HG03342 (cell line): Measurements from ENCODE around the gene ZCCHC14.

Source experiments
- ATAC-seq: cut with Tn5 transposase; IDR thresholded peaks from one replicate; pipeline ENCODE4 v1.9.1; 2021; ENCODE audit warnings: mild to moderate bottlenecking, moderate library complexity; ENCODE audit not compliant: unreplicated experiment

Gene ZCCHC14

DNA sequence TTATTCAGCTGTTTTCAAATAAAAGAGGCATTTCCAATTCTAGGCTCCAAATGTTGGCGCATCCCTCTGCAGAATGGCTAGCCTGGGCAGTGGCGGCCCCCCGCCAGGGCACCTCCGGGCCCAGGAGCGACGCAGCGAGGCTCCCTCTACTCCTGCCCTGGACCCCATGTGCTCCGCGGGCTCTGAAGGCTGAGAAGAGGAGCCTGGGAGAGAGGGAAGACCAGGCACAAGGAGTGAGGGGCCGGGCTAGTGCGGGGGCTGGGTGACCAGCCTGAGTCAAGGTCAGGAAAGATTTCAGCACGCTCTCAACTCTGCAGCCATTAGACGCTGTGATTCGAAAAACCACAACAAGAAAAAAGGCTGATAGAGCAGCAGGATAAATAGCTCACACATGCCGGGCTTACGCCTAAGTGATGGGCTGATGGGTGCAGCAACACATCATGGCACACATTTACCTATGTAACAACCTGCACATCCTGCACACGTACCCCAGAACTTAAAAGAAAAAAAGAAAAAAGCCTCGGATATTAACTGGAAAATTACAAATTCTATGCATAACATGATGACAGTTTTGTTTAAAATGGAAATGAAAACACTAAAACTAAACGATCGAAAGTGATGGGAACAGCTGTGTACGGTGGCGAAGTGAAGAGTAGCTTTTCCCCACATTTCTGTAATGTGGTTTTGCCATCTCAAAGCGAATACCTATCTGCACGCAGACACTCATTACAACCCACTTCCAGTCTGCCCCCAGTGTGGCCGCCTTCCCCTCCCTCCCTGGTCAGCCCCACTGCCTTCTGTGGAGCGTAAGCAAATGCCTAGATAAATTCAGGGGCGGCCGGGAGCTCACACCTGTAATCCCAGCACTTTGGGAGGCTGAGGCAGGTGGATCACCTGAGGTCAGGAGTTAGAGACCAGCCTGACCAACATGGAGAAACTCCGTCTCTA lies 56.3 kb downstream of the ZCCHC14 start:
- no peak for ATAC-seq

DNA sequence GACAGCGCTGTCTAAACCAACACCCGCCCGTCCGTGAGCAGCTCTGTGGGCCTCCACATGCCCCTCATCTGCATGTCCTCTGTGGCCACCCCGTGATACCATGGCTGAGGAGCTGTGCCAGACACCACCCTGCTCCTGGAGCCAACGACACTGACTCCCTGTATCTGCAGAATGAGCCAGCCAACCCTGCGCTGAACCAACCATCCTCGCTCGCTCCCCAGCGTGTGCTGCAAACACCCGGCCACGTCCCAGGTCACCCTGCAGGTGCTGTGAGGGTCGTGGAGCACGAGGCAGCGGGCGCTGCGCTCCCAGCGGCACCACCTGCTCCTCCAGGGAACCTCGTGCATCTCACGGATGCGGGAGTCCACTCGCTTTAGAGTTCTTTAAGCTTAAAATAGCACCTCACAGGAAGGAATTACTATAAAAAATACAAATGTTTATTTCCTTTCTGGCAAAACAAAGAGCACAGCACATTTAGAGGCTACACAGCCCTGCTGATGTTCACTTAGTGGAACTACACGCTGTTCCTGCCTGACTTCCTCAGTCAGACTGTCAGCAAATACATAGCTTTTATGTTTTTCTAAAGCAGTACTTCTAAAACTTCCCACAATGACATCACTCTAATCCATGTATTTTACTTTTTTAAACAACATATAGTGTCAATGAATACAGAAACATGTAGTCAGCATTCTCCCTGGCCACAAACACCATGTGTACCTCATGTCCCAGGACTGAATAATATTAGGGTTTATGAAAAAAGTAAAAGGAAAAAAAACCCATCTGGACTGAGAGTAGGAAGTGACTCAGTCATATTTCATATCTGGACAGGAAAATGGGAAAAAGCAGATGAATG lies 57.2 kb downstream of the ZCCHC14 start:
- no peak for ATAC-seq

DNA sequence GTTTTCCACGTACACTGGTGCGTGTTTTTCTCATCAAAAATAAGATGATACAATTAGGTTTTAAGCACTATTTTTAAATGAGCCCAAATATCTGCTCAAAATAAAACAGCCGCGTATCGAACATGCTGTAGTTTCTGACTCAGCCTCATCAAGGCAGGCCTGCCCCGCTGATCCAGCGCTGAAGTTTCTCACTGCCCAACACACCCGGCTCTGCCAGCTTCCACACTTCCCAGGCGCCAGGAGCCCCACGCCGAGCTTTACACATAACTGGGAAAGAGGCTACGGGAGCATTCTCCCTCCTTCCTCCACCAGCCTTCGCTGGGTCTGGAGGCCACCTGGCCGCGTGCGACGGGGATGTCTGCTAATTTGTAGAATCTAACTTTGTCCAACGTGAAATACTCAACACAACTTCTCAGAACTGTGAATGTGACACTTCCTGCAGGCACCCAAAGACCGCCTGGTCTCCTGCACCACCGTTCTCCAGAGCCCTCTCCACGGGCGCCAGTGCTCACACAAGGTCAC lies 58.6 kb downstream of the ZCCHC14 start:
- no peak for ATAC-seq

DNA sequence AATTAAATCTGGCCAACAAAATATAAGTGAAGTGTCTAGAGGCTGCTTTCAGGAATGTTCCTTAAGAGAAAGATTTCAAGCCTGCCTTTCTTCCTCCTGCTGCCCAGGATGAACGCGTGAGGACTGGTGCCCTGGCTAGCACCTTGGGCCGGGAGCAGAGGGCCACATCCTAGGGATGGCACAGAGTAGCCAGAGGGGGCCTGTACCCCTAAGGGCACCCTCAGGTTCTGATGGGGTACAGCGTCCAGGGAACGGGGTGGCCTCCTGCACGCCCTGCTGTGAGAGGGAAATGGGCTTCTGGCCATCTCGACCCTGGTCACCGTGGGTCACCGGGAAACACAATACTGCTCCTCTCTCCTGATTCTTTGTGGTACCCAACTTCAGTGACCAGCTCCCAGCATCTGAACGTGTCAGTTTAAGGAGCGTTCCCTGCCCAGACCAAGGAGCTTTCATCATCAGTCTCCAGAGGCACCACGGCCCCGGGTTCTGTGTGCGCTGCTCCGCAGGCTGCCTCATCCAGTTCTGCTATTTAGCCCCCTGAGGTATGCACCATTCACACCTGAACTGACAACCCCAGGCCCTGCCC lies 60.4 kb downstream of the ZCCHC14 start:
- ATAC-seq = no peak

DNA sequence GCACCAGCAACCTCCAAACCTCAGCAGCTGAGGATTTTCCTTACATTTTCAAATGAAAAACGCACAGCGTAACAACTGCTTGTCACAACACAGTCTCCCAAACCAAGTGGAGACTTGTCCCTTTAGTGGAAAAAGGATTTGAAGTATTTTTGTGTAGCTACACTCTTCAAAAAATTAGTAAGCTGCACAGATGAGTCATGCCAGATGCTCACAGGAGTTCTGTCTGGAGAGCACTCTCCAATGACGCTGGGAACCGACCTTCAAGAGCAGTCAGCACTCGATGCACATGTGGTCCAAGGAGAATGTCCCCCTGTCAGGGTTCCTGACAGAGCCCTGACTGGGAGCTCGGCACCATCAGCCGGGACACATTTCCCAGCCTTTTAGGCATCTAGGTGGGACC lies 60.9 kb downstream of the ZCCHC14 start:
- ATAC-seq = no peak

DNA sequence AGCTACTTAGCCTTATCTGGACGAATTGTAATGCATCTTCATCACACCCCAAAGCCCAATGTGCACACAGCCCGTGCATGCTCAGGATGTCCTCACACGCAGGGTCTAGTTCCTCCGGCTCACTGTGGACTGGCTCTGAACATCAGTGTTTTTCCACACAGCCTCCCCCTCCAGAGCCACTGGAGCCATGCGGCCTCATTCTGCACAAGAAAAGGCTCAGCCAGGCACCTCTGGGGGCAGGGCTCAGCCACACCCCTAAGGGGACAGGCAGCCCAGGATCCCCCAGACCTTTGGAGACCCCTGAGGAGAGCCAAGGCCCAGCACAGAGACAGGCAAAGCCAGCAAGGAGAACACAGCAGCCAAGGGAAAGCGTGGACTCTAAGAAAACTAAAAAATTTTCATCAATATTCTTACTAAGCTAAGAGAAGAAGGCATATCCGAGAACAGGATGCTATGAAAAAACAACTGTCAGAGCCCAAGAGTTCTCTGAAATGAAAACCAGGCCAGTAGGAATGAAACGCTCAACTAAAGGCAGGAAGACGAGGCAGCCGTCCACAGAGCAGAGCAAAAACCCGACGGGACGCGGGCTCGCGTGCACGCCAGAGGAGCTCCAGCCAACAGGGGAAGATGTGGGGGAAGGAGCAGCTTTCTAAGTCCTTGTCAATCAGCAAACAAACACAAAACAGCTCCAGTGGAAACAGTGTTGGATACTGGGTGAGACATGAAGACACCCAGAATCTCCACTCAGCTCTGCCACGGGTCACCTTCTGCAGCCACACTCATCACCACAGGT lies 66.2 kb downstream of the ZCCHC14 start:
- ATAC-seq = no peak

DNA sequence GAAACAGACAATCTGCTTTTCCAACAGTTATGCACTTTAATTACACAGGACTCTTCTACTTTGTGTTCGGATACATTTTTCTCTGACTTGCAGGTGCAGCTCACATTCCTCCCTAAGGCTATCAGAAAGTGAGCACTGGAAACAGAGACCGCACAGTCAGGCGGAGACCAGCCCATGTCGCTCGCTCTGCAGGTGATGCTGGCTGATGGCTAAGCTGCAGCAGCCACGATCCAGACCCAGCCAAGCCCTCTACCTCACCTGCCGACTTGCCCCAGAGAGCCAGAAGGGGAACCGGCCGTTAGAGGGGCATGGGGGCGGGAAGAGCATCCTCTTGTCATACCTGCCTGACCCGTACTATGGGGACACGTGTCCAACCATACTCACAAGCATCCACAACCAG lies 66.9 kb downstream of the ZCCHC14 start:
- no peak for ATAC-seq

DNA sequence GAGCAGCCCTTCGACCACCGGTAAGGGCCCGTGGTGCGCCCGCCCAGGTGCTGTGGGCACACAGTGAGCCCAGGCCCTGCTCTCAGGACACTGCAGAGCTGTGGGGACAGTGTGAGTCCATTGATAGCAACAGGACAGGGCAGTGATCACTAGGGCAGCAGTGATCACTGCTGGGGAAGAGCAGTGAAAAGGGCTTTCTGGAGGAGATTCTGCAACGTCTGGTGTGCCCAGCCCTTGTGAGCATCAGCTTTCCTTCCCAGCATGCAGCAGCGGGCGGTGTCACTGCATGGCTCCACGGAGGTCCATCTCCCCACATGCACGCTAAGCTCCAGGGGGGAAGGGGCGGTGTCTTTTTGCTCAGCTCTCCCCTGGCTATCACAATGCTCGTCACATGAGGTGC lies 68.6 kb downstream of the ZCCHC14 start:
- no peak for ATAC-seq

DNA sequence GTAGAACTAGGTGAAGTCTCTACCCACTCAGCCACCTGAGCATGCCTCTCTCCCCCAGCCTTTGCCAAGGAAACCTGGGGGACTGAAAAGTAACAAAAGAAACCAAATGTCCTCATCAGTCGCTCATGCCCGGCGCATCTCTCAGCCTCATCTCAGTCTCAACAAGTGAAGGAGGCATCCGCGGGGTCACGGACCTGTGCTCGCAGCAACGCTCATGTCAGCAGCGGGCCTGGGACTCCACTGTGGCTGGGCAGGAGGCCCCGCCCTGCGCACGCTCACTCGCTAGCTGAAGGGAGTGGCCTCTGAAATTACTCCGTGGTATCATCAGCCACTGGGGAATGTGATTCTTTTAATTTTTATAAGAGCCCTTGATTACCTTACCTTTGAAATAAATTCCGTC lies 69.4 kb downstream of the ZCCHC14 start:
- no peak for ATAC-seq

DNA sequence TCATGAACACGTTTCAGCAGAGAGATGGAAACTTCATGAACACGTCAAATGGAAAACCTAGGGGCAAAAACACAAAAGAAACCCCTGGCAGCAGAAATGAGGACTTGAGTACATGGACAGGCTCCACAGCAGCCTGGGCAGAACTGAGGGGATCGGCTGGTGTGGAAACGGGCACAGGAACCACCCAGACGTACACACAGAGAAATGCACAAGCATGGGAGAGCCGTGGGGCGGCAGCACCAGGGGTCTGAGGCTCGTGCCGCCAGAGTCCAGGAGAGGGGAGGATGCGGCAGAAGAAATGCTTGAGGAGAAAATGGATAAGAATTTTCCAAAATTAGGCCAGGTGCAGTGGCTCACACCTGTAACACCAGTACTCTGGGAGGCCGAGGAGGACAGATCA lies 70.7 kb downstream of the ZCCHC14 start:
- ATAC-seq = no peak

DNA sequence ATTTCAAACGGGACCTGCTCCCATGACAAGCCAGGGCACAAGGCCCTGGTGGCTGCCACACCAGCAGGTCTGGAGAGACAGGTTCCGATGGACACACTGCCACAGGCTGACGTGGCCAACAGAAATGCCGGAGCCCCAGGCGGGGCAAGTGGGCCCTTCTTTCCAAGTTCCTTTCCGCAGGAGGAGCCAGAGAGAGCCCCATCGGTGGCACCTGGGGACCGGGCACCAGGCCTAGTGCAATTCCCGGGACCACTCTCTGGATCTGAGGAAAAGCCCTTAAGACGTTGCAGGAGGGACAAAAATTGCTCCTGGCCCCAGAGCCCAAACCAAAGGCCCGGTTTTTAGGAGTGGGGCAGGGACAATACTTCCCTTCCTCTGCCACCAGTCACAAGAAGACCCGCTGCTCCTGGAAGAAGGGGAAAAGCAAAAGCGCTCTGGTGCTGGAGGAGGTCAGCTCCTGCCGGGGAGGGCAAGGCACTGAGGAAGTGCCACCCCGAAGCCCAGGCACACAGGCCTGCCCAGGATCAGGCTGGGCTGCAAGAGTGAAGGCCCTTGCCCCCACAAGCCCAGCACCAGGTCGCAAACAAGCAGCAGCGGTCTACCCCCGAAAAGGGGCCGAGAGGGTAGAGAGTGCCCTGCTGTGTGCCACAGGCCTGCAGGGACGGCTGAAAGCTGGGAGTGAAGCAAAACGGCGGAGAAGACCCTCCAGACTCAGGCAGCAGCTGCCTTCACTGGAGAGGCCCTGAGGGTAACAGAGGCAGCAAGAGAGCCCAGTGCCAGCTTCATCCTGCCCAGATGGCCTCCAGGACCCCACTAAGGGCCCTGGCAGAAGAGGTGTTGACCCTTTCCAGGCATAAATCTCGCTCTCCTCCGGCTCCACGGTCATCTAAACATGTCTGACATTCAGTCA lies 71.6 kb downstream of the ZCCHC14 start:
- ATAC-seq = no peak

DNA sequence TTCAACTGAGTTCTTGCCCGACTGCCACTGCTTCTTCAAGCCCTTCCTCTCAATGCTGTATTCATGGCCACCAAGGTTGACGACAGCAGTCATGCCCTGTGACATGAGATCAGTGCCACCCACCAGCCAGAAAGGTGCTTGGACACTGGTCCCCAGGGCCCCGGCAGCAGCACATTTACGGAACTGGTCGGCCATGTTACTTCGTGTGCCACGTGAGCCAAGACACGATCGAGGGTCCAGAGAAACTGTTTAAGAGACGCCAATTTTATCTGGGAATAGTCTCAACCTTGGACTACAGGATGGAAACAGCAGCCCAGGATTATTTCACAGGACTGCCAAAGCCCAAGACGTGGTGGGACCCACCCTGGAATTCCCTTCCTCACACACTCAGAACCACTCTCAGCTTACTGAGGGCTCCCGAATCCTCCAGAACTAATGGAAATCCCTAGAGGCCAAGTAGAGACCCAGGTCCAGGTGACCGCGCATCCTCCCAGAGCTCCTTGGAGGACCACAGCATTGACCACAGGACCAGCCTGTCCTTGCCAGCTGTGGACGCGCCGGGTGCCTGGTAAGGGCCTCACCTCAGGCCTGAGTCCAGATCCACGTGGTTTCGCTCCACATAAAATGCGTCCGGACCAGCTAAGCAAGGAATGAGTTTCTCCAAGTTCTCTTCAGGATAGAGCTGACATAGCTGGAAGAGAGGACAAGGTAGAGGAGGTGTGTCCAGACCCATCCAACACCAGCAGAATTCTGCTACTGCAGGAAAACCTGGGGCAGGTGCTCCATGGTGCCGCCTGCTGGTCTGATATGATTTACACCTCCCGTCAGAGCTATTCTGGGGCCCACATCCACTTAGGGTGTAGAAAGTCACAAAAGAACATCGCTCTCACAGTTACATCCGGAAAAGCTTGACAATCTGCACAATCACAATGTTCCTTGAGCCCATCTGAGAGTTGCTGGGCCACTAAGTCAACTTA lies 72.5 kb downstream of the ZCCHC14 start:
- no peak for ATAC-seq

DNA sequence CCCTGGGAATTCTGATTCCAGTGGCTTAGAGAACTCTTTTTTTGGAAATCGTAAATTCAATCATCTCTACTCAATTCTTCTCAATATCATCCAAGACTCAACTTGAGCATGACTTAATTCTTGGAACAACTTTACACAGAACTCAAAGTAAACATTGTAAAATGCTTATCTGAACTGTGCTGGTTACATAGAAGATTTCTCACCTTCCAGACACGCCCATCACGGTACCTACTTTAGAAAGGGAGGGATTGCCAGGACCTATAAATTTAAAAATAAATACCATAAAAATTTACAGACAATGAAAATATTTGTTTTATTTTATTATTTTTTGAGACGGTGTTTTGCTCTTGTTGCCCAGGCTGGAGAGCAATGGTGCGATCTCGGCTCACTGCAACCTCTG lies 74.2 kb downstream of the ZCCHC14 start:
- no peak for ATAC-seq

DNA sequence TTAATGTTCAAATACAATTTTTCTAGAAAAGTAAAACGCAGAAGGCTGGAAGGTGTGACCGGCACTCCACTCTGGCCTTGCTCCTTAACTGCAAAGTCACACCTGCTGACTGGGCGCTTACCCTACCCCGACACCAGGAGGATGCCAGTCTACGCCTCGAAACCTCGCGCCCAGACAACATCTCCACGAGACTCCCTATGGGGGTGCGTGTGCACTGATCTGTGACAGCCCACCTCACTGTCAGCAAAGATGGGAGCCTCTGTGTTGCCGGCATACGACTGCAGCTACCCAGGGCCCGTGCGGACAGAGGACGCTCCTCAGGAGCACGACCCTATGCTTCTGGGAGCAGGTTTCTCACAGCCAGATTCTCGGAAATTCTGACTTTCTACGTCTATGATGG lies 74.6 kb downstream of the ZCCHC14 start:
- no peak for ATAC-seq

DNA sequence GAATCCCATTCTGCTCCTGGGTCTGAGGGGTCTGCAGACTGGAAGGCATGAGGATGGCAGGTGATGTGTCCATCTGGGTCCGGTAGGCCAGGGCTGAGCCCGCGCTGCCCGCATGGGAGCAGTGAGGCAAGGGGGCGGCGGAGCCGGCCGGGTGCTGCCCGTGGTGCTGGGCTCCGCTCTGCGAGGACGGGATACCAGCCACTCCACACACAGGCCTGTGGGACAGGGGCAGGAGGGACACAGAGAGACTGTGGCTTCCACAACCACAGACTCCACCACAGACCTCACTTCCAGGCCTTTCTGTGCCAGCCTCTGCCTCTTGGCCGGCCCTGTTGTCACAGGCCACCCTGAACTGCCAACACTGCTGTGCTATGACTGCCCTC lies 75.3 kb downstream of the ZCCHC14 start:
- ATAC-seq = no peak

DNA sequence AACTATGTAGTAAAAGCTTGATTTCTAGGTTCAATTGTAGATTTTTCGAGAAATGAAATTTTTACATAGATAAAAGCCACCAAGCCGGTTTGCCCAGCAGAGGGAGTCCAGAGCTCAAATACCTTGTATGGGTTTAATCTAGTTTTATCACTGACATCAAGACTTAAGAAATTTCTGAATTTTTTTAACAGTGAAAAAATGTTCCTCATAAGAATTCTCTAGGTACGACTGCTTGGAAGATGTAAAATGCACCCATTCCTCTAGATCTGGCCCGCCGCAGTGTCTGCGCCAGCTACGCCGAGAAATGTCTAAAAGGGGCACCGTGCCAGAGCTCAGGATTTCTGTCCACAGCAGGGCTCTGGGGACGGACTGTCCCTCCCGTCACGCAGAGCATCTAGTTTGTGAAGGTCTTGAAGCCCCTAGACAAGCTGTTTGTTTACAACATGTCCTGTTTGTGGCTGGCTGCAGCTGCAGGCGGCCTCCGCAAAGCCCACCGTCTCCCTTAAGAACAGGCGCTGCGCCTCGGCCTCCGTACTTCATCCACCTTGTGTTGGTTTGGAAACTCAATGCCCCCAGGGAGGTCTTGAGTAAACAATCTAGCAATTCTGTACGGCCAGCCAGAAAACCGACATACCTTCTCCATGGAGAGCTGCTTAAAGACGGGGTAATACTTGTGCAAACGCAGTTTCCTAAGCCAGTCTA lies 75.8 kb downstream of the ZCCHC14 start:
- no peak for ATAC-seq

DNA sequence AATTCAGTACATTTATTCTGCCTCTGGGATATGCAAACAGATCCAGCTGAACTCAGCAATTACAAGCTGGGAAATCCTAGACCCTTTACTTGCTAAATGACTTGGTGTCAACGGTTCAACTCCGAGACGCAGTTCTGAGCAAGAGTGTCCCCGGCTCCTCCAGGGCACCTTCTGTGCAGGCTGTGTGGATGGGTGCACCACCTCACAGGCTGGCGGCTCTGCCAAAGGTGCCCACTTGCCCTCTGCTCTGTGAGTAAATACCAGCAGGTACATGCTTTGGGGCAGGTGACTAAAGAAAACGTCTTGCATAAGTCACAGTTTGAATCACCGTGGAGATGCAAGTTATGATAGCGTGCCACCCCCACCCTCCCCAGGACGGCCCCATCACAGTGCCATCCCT lies 77.4 kb downstream of the ZCCHC14 start:
- no peak for ATAC-seq

DNA sequence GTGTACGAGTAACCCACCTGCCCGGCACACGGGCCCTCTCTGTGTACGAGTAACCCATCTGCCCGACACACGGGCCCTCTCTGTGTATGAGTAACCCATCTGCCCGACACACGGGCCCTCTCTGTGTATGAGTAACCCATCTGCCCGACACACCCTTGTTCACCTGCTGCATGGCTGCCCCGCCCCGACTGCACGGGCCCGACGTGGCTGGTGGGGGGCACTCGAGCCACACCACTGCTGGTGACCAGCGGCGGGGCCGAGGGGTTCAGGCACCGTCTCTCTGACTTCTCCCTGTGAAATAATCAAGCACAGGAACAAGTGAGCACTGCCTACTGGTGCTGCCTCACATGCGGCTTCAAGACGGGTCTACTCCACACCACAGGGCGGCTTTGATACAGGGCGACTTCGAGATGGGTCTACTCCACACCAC lies 78.6 kb downstream of the ZCCHC14 start:
- no peak for ATAC-seq
